ENCODE results near the gene H2AZ1. TPM values are rescaled to one million over a fixed set of nuclear protein-coding genes. Genes with fewer than 3 reads are reported as not detected.

The H2AZ1 gene
- total RNA-seq, 6 experiments from 2014 or later, result 28.8 to 122 (median 42.9) TPM

GRCh38 chr4:99986792-99987191 lies 36.7 kb upstream of the H2AZ1 start:
- ATAC-seq (no peak), DNase-seq (no peak)
- H3K27me3 ChIP-seq, result no peaks in the 10 kb centered on the region
- intact Hi-C loops (cut with DNase I), result no loop called here
- H3K36me3 ChIP-seq, result no peaks in the 10 kb centered on the region
- WGBS (ENCODE audit: insufficient coverage, low coverage, low lambda C conversion rate, missing lambda C conversion rate), result 70% methylated on average over 4 of the region's 4 CpGs
- H3K27ac ChIP-seq, result no peak overlapping the region
- no peak for TF ChIP-seq CTCF (IDR thresholded peaks at IDR 0.05)
- no peak overlapping the region for H3K4me3 ChIP-seq
- no peaks in the 10 kb centered on the region for H3K9me3 ChIP-seq
- no peaks in the 10 kb centered on the region for H3K4me1 ChIP-seq

- TF ChIP-seq POLR2A (IDR thresholded peaks at IDR 0.05) (no peak), CTCF (IDR thresholded peaks at IDR 0.05) (no peak)
- no peak for DNase-seq
- H3K4me3 ChIP-seq, result no peak overlapping the region
- H3K4me1 ChIP-seq, result no peaks in the 10 kb centered on the region
- no peaks in the 10 kb centered on the region for H3K9me3 ChIP-seq
- 65% methylated on average over 4 of the region's 4 CpGs for WGBS (ENCODE audit: insufficient coverage, low coverage, low lambda C conversion rate, missing lambda C conversion rate)
- no peak for ATAC-seq
- no peaks in the 10 kb centered on the region for H3K27me3 ChIP-seq
- H3K36me3 ChIP-seq, result no peaks in the 10 kb centered on the region
- intact Hi-C loops (cut with DNase I), result no loop called here
- no peak overlapping the region for H3K27ac ChIP-seq
Measured at GRCh38 chr4:99983289-99983943, 33.3 kb upstream of the H2AZ1 start.

DNA sequence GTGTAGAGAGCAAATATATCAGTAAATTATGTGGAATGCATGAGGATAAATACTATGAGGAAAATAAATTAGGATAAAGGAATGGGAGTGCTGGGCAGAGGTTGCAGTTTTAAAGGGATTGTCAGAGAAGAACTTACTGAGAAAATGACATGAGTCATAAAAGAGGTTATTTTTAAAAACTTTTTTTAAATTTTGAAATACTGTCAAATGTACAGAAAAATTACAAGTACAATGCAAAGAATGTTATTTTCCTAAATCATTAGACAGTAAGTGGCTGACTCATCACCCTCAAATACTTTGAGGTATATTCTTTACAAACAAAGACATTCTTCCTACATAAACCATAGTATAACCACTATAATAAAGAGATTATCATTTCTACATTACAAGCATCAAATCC lies 29.8 kb upstream of the H2AZ1 start:
- no peak for DNase-seq

GRCh38 chr4:99971453-99972111 lies 21.5 kb upstream of the H2AZ1 start:
- H3K4me1 ChIP-seq, result no peaks in the 10 kb centered on the region
- no peaks in the 10 kb centered on the region for H3K9me3 ChIP-seq
- 81% methylated on average over 4 of the region's 12 CpGs for WGBS (ENCODE audit: insufficient coverage, low coverage, low lambda C conversion rate, missing lambda C conversion rate)
- no peak for DNase-seq
- H3K36me3 ChIP-seq, result no peaks in the 10 kb centered on the region
- TF ChIP-seq CTCF (IDR thresholded peaks at IDR 0.05), result no peak
- TF ChIP-seq POLR2A (IDR thresholded peaks at IDR 0.05), result no peak
- ATAC-seq, result peak in 1 of 4 donors; percentile 29
- no peak overlapping the region for H3K4me3 ChIP-seq
- intact Hi-C loops (cut with DNase I), result no loop called here
- H3K27me3 ChIP-seq, result no peaks in the 10 kb centered on the region
- H3K27ac ChIP-seq, result no peak overlapping the region

More for the DNA sequence above, 29.8 kb upstream of the H2AZ1 start:
- intact Hi-C loops (cut with DNase I), result no loop called here
- Histone ChIP-seq H3K27ac (no peak overlapping the region), H3K27me3 (no peaks in the 10 kb centered on the region), H3K9me3 (no peaks in the 10 kb centered on the region), H3K36me3 (no peaks in the 10 kb centered on the region), H3K4me3 (no peak overlapping the region), H3K4me1 (no peaks in the 10 kb centered on the region)
- no peak for TF ChIP-seq POLR2A (IDR thresholded peaks at IDR 0.05)
- ATAC-seq, result no peak

- Histone ChIP-seq H3K4me3 (no peak overlapping the region), H3K36me3 (no peaks in the 10 kb centered on the region), H3K27me3 (no peaks in the 10 kb centered on the region), H3K27ac (no peak overlapping the region), H3K9me3 (no peaks in the 10 kb centered on the region), H3K4me1 (no peaks in the 10 kb centered on the region)
- 50% methylated on average over 1 of the region's 1 CpG for WGBS (ENCODE audit: insufficient coverage, low coverage, low lambda C conversion rate, missing lambda C conversion rate)
- no peak for TF ChIP-seq POLR2A (IDR thresholded peaks at IDR 0.05)
- no peak for TF ChIP-seq CTCF (IDR thresholded peaks at IDR 0.05)
- DNase-seq (no peak), ATAC-seq (no peak)
- intact Hi-C loops (cut with DNase I), result no loop called here
Measured at GRCh38 chr4:99968330-99968729, 18.3 kb upstream of the H2AZ1 start.

All from right lobe of liver (tissue), 6 donors.